ENCODE results near the gene PRKCH. TPM values are rescaled to one million over a fixed set of nuclear protein-coding genes. Genes with fewer than 3 reads are reported as not detected.

The PRKCH gene
- total RNA-seq, 2 experiments from 2014 or later = 0.85 to 2.3 TPM

GRCh38 chr14:61492474-61492873 is 171.1 kb downstream of the PRKCH start:
- POLR2A ChIA-PET = interaction anchor here (0.5 to 17.0 kb wide), 5 partner anchors 9 to 344 kb away, joined by 3 to 333 read pairs (median 4); no protein-coding TSS in a partner anchor
- Histone ChIP-seq H3K36me3 (ENCODE audit: insufficient read depth, low read length) (no peaks in the 10 kb centered on the region), H3K9me2 (ENCODE audit: insufficient read depth, low read length) (no peaks in the 10 kb centered on the region), H3K79me2 (ENCODE audit: insufficient read depth, low read depth, low read length) (no peaks in the 10 kb centered on the region), H3K9me3 (ENCODE audit: low read length) (no peaks in the 10 kb centered on the region; the same call in 1 of the 2 replicates), H3K4me2 (ENCODE audit: low read length) (no peak overlapping the region), H4K20me1 (ENCODE audit: insufficient read depth, low read length) (no peaks in the 10 kb centered on the region), H2AFZ (ENCODE audit: low read length) (peak overlapping the region; percentile 39; the same call in 1 of the 2 replicates), H3K4me1 (ENCODE audit: insufficient read depth, low read length, poor library complexity, severe bottlenecking) (peaks cover 45% of the 10 kb centered on the region), H3K27ac (ENCODE audit: low read depth, low read length, poor library complexity, severe bottlenecking) (no peak overlapping the region), H3K4me3 (ENCODE audit: low read depth, low read length, poor library complexity, severe bottlenecking) (no peak overlapping the region)
- TF ChIP-seq EZH2phosphoT487 (IDR thresholded peaks at IDR 0.05; ENCODE audit: borderline replicate concordance, low read depth, low read length) (no peak), CTCF (conservative IDR thresholded peaks at IDR 0.05; ENCODE audit: low read length) (peak; percentile 70)
- peak; percentile 58 for DNase-seq (ENCODE audit: low spot score)
- no TSS peak for BruUV-seq (replicated peaks)
- intact Hi-C loops (cut with micrococcal nuclease; ENCODE audit: unreplicated experiment) = no loop called here
- CTCF ChIA-PET (ENCODE audit: unreplicated experiment) = interaction anchor here (0.7 kb wide), 1 partner anchor 13 kb away, joined by 3 read pairs; no protein-coding TSS in a partner anchor

- no TSS peak for BruUV-seq (replicated peaks)
- DNase-seq (ENCODE audit: low spot score) = no peak
- Histone ChIP-seq H3K9me2 (ENCODE audit: insufficient read depth, low read length) (no peaks in the 10 kb centered on the region), H3K4me1 (ENCODE audit: insufficient read depth, low read length, poor library complexity, severe bottlenecking) (peaks cover 46% of the 10 kb centered on the region), H3K4me2 (ENCODE audit: low read length) (no peak overlapping the region), H2AFZ (ENCODE audit: low read length) (no peak overlapping the region), H3K9me3 (ENCODE audit: low read length) (no peaks in the 10 kb centered on the region; the same call in 1 of the 2 replicates), H3K27ac (ENCODE audit: low read depth, low read length, poor library complexity, severe bottlenecking) (no peak overlapping the region), H3K36me3 (ENCODE audit: insufficient read depth, low read length) (no peaks in the 10 kb centered on the region), H3K4me3 (ENCODE audit: low read depth, low read length, poor library complexity, severe bottlenecking) (no peak overlapping the region), H4K20me1 (ENCODE audit: insufficient read depth, low read length) (no peaks in the 10 kb centered on the region), H3K79me2 (ENCODE audit: insufficient read depth, low read depth, low read length) (no peaks in the 10 kb centered on the region)
- ChIA-PET CTCF (ENCODE audit: unreplicated experiment) (interaction anchor here (0.6 to 0.7 kb wide), 2 partner anchors 14 to 58 kb away, joined by 3 read pairs; no protein-coding TSS in a partner anchor), POLR2A (interaction anchor here (0.7 to 17.0 kb wide), 6 partner anchors 8 to 255 kb away, joined by 3 to 333 read pairs (median 3); no protein-coding TSS in a partner anchor)
- no peak for TF ChIP-seq EZH2phosphoT487 (IDR thresholded peaks at IDR 0.05; ENCODE audit: borderline replicate concordance, low read depth, low read length)
- TF ChIP-seq CTCF (conservative IDR thresholded peaks at IDR 0.05; ENCODE audit: low read length) = no peak
- intact Hi-C loops (cut with micrococcal nuclease; ENCODE audit: unreplicated experiment) = no loop called here
Observed at GRCh38 chr14:61493239-61493638, 171.9 kb downstream of the PRKCH start.

GRCh38 chr14:61494018-61494417 is 172.6 kb downstream of the PRKCH start:
- no peaks in the 10 kb centered on the region for H4K20me1 ChIP-seq (ENCODE audit: insufficient read depth, low read length)
- CTCF ChIA-PET (ENCODE audit: unreplicated experiment) = interaction anchor here (0.7 kb wide), 1 partner anchor 18 kb away, joined by 3 read pairs; no protein-coding TSS in a partner anchor
- no peak overlapping the region for H3K27ac ChIP-seq (ENCODE audit: low read depth, low read length, poor library complexity, severe bottlenecking)
- no peak overlapping the region for H3K4me2 ChIP-seq (ENCODE audit: low read length)
- H2AFZ ChIP-seq (ENCODE audit: low read length) = no peak overlapping the region
- no peaks in the 10 kb centered on the region for H3K79me2 ChIP-seq (ENCODE audit: insufficient read depth, low read depth, low read length)
- H3K9me3 ChIP-seq (ENCODE audit: low read length) = no peaks in the 10 kb centered on the region; the same call in 1 of the 2 replicates
- no peak for DNase-seq (ENCODE audit: low spot score)
- H3K4me1 ChIP-seq (ENCODE audit: insufficient read depth, low read length, poor library complexity, severe bottlenecking) = peaks cover 54% of the 10 kb centered on the region
- no TSS peak for BruUV-seq (replicated peaks)
- POLR2A ChIA-PET = interaction anchor here (0.6 to 17.0 kb wide), 6 partner anchors 8 to 273 kb away, joined by 3 to 333 read pairs (median 5); no protein-coding TSS in a partner anchor
- no peaks in the 10 kb centered on the region for H3K9me2 ChIP-seq (ENCODE audit: insufficient read depth, low read length)
- TF ChIP-seq CTCF (conservative IDR thresholded peaks at IDR 0.05; ENCODE audit: low read length) = no peak
- TF ChIP-seq EZH2phosphoT487 (IDR thresholded peaks at IDR 0.05; ENCODE audit: borderline replicate concordance, low read depth, low read length) = no peak
- intact Hi-C loops (cut with micrococcal nuclease; ENCODE audit: unreplicated experiment) = no loop called here
- no peak overlapping the region for H3K4me3 ChIP-seq (ENCODE audit: low read depth, low read length, poor library complexity, severe bottlenecking)
- no peaks in the 10 kb centered on the region for H3K36me3 ChIP-seq (ENCODE audit: insufficient read depth, low read length)
